Head of caudate nucleus (tissue), 42 donors: ENCODE measurements around the gene RRP1B.
A peak's percentile ranks its signal among the peaks of the same experiment; 100 is the strongest.

Experiments
- DNase-seq, 42 donors: peaks; one replicate each; pipeline versions ENCODE4 v3.0.0 to v3.0.0-alpha.2; 2020 to 2021; ENCODE audit warnings: mixed read lengths in 7 of 42
- intact Hi-C: fragments of 100-400 bp; cut with DNase I; formaldehyde crosslinking; loops from one replicate; pipeline ENCODE4 v1.15.0; 2022

The RRP1B gene

GRCh38 chr21:43733529-43734071, 74.2 kb downstream of the RRP1B start:
- peak in 10 of 42 donors; percentile 27 to 67 (median 49) for DNase-seq
- intact Hi-C loops, result no loop called here

GRCh38 chr21:43734131-43734927, 75.0 kb downstream of the RRP1B start:
- intact Hi-C loops, result no loop called here
- peak in 1 of 42 donors; percentile 28 for DNase-seq

- intact Hi-C loops, result no loop called here
- peak in 4 of 42 donors; percentile 49 to 61 (median 57) for DNase-seq
Observed at GRCh38 chr21:43734928-43735229, 75.5 kb downstream of the RRP1B start.

- DNase-seq, result no peak
- intact Hi-C loops, result no loop called here
Observed at GRCh38 chr21:43735236-43736091, 76.1 kb downstream of the RRP1B start.

GRCh38 chr21:43736224-43736883, 77.0 kb downstream of the RRP1B start:
- DNase-seq, result no peak
- intact Hi-C loops, result no loop called here

- intact Hi-C loops, result no loop called here
- no peak for DNase-seq
Observed at GRCh38 chr21:43737158-43737950, 78.0 kb downstream of the RRP1B start.

DNA sequence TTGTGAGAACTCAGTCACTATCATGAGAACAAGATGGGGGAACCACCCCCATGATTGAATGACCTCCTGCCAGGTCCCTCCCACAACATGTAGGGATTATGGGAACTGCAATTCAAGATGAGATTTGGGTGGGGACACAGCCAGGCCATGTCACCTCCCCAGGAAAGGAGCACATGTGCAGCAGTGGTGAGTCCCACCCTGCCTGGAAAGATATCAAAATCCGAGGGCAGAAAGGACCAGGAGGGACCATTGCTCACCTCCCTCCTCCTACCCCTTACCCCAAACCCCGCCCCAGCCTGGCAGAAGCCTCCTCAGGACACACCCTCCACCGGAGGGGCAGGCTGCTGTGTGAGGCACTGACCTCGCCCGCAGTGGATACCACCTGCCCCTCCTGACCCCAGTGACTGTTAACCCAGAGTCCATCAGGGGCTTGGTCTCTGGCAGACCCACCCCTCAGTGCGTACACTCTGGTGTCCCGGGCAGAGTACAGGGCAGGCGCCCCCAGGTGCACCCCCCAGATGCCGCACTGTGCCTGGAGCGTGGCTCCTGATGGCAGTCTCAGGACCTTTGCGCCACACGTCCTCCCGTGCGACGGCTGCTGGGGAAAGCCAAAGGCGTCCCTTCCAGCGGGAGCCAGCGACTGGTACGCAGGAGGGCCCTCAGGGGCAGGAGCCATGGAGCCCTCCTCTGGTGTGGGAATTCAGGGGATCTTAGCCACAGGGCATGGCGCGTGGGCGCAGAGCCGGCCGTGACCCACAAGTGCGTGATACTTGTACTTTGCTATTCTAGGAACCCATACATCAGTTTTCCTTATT, 80.5 kb downstream of the RRP1B start:
- DNase-seq, result peak in 1 of 42 donors; percentile 26
- intact Hi-C loops, result no loop called here

DNA sequence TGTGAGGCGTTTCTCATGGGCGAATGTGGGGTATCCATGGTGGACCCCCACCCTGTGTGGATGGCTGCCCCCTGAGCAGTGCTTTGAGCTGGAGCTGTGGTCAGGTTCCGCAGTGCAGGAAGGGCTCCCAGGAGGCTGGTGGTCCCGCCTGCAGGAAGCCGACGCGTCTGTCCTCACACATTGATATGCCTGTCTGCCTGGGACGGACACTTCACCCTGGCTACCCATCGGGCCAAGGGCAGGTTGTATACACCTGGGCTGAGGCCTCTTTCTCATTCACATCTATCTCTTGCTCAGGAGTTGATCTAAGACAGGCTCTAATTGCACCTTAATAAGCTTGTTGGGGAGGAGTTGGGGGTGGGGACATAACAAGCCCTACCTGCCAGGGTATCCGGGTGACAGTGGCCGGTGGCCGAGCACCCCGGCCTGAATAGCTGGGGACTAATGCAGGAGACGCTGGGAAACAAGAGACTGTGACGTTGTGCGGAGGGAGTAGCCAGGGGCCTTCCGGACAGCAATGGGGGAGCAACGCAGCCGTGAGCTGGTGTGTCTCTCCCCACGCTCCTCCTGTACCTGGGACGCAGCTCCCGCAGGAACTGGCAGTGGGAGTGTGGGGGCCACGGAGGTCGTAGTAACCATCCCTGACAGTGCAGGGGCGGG, 81.3 kb downstream of the RRP1B start:
- DNase-seq, result peak in 38 of 42 donors; percentile 32 to 86 (median 63)

DNA sequence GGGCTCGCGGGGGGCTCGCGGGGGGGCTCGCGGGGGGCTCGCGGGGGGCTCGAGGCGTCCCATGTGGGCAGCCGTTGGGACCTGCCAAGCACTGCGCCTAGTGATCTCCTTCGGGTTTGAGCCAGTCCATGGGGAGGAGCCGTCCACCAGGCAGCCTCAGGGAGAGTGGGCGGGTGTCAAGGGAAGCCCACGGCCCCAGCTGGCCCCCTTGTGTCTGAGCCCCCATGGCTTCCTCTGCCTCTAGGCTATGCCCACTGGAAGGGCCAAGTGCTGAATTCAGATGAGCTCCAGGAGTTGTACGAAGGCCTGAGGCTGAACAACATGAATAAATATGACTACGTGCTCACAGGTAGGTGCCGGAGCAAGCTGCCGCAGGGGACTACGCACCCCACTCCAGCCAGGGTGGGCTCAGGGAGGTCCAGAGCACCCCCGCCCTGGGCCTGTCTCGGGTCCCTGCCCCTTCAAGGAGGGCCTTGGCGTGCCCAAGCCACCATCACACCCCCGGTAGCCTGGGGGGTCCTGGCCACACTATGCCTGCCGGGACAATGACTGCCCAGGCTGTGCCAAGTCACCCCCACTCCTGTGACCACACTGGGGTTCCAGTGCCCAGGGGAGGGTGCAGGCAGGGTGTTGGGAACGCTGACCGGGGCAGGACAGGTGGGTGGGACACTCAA, 82.2 kb downstream of the RRP1B start:
- DNase-seq, result no peak
- intact Hi-C loops, result no loop called here

More for the DNA sequence above, 81.3 kb downstream of the RRP1B start:
- intact Hi-C loops, result no loop called here

DNA sequence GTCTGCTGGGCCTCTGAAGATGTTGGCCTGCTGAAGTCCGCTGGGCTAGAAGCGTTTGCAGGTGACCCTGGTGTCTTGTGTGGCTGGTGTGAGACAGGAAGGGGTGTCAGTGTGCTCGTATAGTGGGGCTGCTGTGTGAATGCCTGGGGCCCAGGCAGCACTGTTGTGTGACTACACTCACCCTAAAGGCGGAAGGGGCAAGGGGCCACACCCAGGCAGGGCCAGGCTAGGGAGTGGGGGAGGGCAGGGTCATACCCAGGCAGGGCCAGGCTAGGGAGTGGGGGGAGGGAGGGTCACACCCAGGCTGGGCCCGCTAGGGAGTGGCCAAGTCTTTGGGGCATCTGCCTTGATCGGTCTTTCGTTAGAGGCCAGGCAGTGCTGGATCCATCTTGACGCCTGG, 84.6 kb downstream of the RRP1B start:
- intact Hi-C loops, result no loop called here
- DNase-seq, result no peak

- intact Hi-C loops, result no loop called here
- DNase-seq, result no peak
Observed at GRCh38 chr21:43744725-43745124, 85.4 kb downstream of the RRP1B start.
